Pancreas (tissue), 10 donors: Measurements from ENCODE around the gene MYOF. TPM values are rescaled to one million over a fixed set of nuclear protein-coding genes. Genes with fewer than 3 reads are reported as not detected.
"Not testable (repeated sequence)": the region's sequence is repeated elsewhere in the genome, so short reads cannot be mapped to it uniquely, and the experiment has no call there.

Experiments used
- ATAC-seq, 4 donors: fragments of 200-7000 bp; cut with Tn5 transposase; one replicate each; pipeline versions ENCODE4 v1.8.0 to v1.9.1; 2020; ENCODE audit warnings: mild to moderate bottlenecking in 4 of 4, moderate library complexity in 4 of 4
- DNase-seq, 6 donors: peaks; one replicate each; pipeline ENCODE4 v3.0.0-alpha.2; 2020
- FAIRE-seq: peaks from 2 replicates; lab custom pipeline; 2012; peaks lifted over from hg19 to GRCh38; lab: Jason Lieb, UNC
- H3K27ac ChIP-seq, 4 donors: fragments of 200-600 bp; sonication (generic); 1 replicate in 3 of 4; 2 replicates in 1 of 4; pipeline versions ENCODE4 v1.5.0 to v1.8.0; 2020
- H3K27me3 ChIP-seq, 4 donors: fragments of 200-600 bp; one replicate each; pipeline ENCODE4 v1.8.0; 2021
- H3K36me3 ChIP-seq, 3 donors: fragments of 200-600 bp; sonication (generic) in 1 of 3; one replicate each; pipeline versions ENCODE4 v1.5.0 to v1.8.0; 2020 to 2021
- H3K4me1 ChIP-seq, 3 donors: fragments of 200-600 bp; one replicate each; pipeline ENCODE4 v1.8.0; 2021
- H3K4me3 ChIP-seq, 4 donors: fragments of 200-600 bp; sonication (generic) in 2 of 4; one replicate each; pipeline versions ENCODE4 v1.5.0 to v1.8.0; 2020 to 2021
- H3K9me3 ChIP-seq, 4 donors: fragments of 200-600 bp; one replicate each; pipeline ENCODE4 v1.8.0; 2021
- CTCF ChIP-seq, 4 donors: fragments of 200-600 bp; sonication (generic) in 3 of 4; IDR thresholded peaks; one replicate each; pipeline versions ENCODE4 v1.5.0 to v1.8.0; 2021; ENCODE audit warnings: antibody characterized with exemption in 4 of 4
- WGBS, 2 donors: extraction: QIAGEN DNeasy Blood & Tissue Kit; methylation state at CpG; one replicate each; pipeline ENCODE4 v1.1.7; 2013; 5-methylcytosine and 5-hydroxymethylcytosine counted together
- intact Hi-C, 3 donors: fragments of 100-400 bp; cut with DNase I; formaldehyde crosslinking; loops; one replicate each; pipeline versions ENCODE4 v1.11.1 to v1.14.2; 2022
- polyA plus RNA-seq, 2 donors: library from polyadenylated mRNA; stranded (reverse); fragments of 200-250 nt; gene quantifications; one replicate each; pipeline ENCODE4 v1.2.3, GENCODE V29; 2013
- total RNA-seq, 6 donors: library from RNA; stranded (reverse); fragmentation: NEBNext Ultra II Directional in 4 of 6; extraction: Animal tissue kit (Norgen Biotek cat#: 25700) in 4 of 6; gene quantifications; one replicate each; pipeline versions ENCODE4 v1.2.1 to v1.2.4, GENCODE V29; 2021 to 2023
- donor health status: healthy with polysubstance abuse.
- donor health status: DM: no; HTN: no; CAD: no; lungs with moderate emphysema.
- donor health status: DM: no; HTN: no; CAD: no.
- donor health status: control.
- donor health status: control.
- donor health status: Bipolar disorder and iron deficiency.
- donor health status: DM: yes; HTN: yes; CAD: no.
- donor health status: DM: no; HTN: no; CAD: no.
- donor health status: DM: no; HTN: no; CAD: no.
- donor health status: DM: yes; HTN: yes; CAD: no.

MYOF gene
- total and polyA plus RNA-seq, 8 donors, result 4.7 to 38.2 (median 12.0) TPM

- FAIRE-seq, result no peak
- intact Hi-C loops, result no loop called here
- WGBS, 2 donors, result 45 to 49% methylated on average over 20 of the region's 20 CpGs
These were observed 193.2 kb downstream of the MYOF start for GRCh38 chr10:93288679-93289634.

GRCh38 chr10:93287775-93288174, 194.4 kb downstream of the MYOF start:
- intact Hi-C loops, result no loop called here
- no peak for DNase-seq
- no peak for TF ChIP-seq CTCF (IDR thresholded peaks at IDR 0.05)
- no peaks in the 10 kb centered on the region for H3K27me3 ChIP-seq
- H3K27ac ChIP-seq, result no peak overlapping the region
- no peak overlapping the region for H3K4me3 ChIP-seq
- H3K9me3 ChIP-seq, result no peaks in the 10 kb centered on the region
- H3K36me3 ChIP-seq, result no peaks in the 10 kb centered on the region
- no peaks in the 10 kb centered on the region for H3K4me1 ChIP-seq
- ATAC-seq, result no peak
- no peak for FAIRE-seq
- 64 to 85% methylated on average over 1 of the region's 1 CpG for WGBS, 2 donors

More at GRCh38 chr10:93288679-93289634, 193.2 kb downstream of the MYOF start:
- Histone ChIP-seq H3K27me3 (no peaks in the 10 kb centered on the region), H3K36me3 (no peaks in the 10 kb centered on the region), H3K9me3 (no peaks in the 10 kb centered on the region), H3K27ac (no peak overlapping the region), H3K4me1 (no peaks in the 10 kb centered on the region), H3K4me3 (no peak overlapping the region)
- ATAC-seq (peak; percentile 73 to 98 (median 91)), DNase-seq (peak; percentile 47 to 74 (median 57))
- TF ChIP-seq CTCF (IDR thresholded peaks at IDR 0.05), result peak; percentile 50 to 82 (median 65)

DNA sequence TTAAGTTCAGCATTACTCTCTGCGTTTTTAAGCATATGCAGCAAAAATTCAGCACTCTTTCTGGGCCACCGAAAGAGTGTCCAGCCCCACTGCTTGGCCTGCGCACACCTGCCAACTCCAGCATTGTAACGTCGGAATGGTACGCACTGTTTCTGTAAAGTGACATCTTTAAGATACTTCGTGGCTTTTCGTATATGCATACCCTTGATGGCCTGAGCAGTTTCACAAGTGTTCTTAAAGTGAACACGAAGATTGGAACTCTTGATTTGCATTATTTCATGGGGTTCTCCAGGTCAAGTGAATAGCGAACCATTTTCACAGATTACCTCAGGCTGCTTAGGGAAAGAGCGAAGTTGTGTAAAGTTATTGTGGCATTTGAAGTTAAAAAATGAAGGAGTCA, 197.9 kb downstream of the MYOF start:
- FAIRE-seq, ATAC-seq, H3K4me3 ChIP-seq, H3K4me1 ChIP-seq, H3K27ac ChIP-seq, H3K9me3 ChIP-seq, H3K36me3 ChIP-seq, DNase-seq, intact Hi-C loops, H3K27me3 ChIP-seq: not testable (repeated sequence)
- WGBS, 2 donors, result 76 to 84% methylated on average over 10 to 11 of the region's 11 CpGs

DNA sequence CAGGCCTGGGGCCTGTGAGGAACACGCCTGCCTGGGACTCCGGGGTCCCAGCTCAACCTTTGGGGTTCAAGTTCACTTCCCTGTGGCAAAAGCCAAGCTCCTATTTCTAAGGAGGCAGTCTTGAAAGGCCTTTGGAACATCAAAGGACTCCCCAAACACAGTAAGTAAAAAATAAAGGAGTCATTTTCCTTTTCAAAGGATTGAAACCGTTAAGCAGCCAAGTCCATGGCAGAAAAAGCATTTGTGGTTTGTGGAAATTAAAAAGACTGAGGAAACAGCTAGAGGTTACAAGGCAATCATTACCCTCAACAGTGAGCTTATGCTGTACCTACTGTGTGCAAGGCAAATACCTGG, 200.8 kb downstream of the MYOF start:
- intact Hi-C loops, result no loop called here
- no peak for ATAC-seq

More for the DNA sequence above, 200.8 kb downstream of the MYOF start:
- Histone ChIP-seq H3K27me3 (no peaks in the 10 kb centered on the region), H3K36me3 (no peaks in the 10 kb centered on the region), H3K4me1 (no peaks in the 10 kb centered on the region), H3K9me3 (no peaks in the 10 kb centered on the region), H3K27ac (no peak overlapping the region), H3K4me3 (no peak overlapping the region)
- FAIRE-seq (no peak), DNase-seq (no peak)
- no peak for TF ChIP-seq CTCF (IDR thresholded peaks at IDR 0.05)
- WGBS, 2 donors, result 88 to 92% methylated on average over 3 of the region's 3 CpGs
